Purkinje cell (primary cell): ENCODE measurements around the gene PKD2L1. TPM values are rescaled to one million over a fixed set of nuclear protein-coding genes. Genes with fewer than 3 reads are reported as not detected.

Experiments used
- polyA plus RNA-seq: library from polyadenylated mRNA; unstranded; fragments of >200 nt; fragmentation: Nextera tagmentation; gene quantifications from 2 replicates; pipeline ENCODE4 v1.2.1, GENCODE V29; 2014

The PKD2L1 gene
- polyA plus RNA-seq, result not detected in 2 replicates

GRCh38 chr10:100330079-100330478 is at the start of gene PKD2L1:
Gene PKD2L1 (minus strand): TSS chr10:100330228. CDS start chr10:100330103, 125 bp downstream.

GRCh38 chr10:100346765-100347567 is 16.9 kb upstream of the PKD2L1 start, which contains the start of gene SCD:
Gene SCD (plus strand): TSS chr10:100347233. CDS start chr10:100347505, 272 bp downstream.

GRCh38 chr10:100286051-100287033 is 43.7 kb downstream of the PKD2L1 start, which contains the start of gene BLOC1S2:
Gene BLOC1S2 (minus strand): TSS chr10:100286680. CDS start chr10:100286659, 21 bp downstream.

GRCh38 chr10:100267239-100268104 is 62.6 kb downstream of the PKD2L1 start, which contains the start of gene CWF19L1:
Gene CWF19L1 (minus strand): TSS chr10:100267638. CDS start chr10:100267593, 45 bp downstream.

Other genes starting within 250 kb of the PKD2L1 start
- gene CPN1, start 248.4 kb downstream of the PKD2L1 start, polyA plus RNA-seq, result not detected in 2 replicates
- gene ERLIN1, start 144.2 kb downstream of the PKD2L1 start, polyA plus RNA-seq, result 5.8 and 7.7 TPM in 2 replicates
- 2.9 and 5.1 TPM in 2 replicates for gene CHUK, start 100.6 kb downstream of the PKD2L1 start, polyA plus RNA-seq
- 8.7 and 14.4 TPM in 2 replicates for gene CWF19L1, start 62.6 kb downstream of the PKD2L1 start, polyA plus RNA-seq
- 77.1 and 130 TPM in 2 replicates for gene BLOC1S2, start 43.5 kb downstream of the PKD2L1 start, polyA plus RNA-seq
- 18.9 and 20.9 TPM in 2 replicates for gene SCD, start 17.0 kb upstream of the PKD2L1 start, polyA plus RNA-seq
- gene WNT8B, start 132.8 kb upstream of the PKD2L1 start, polyA plus RNA-seq, result not detected in 2 replicates
- 1.6 and 3.7 TPM in 2 replicates for gene SEC31B, start 189.6 kb upstream of the PKD2L1 start, polyA plus RNA-seq
- gene NDUFB8, start 199.6 kb upstream of the PKD2L1 start, polyA plus RNA-seq, result 586 and 756 TPM in 2 replicates
- 2.3 and 3.1 TPM in 2 replicates for gene HIF1AN, start 205.7 kb upstream of the PKD2L1 start, polyA plus RNA-seq